ES-I3 (cell line): ENCODE data around the gene ATP5F1B.

Experiments used
- H3K36me3 ChIP-seq: 2 replicates; pipeline ENCODE4 v1.6.1; 2013; ENCODE audit warnings: mild to moderate bottlenecking, low read length, control low read depth, moderate library complexity; ENCODE audit not compliant: insufficient read depth
- H3K4me1 ChIP-seq: 2 replicates; pipeline ENCODE4 v1.6.1; 2013; ENCODE audit warnings: mild to moderate bottlenecking, control low read depth, low read length; ENCODE audit not compliant: insufficient read depth
- H3K9ac ChIP-seq: 2 replicates; pipeline ENCODE4 v1.6.1; 2013; ENCODE audit warnings: low read depth, mild to moderate bottlenecking, low read length, moderate library complexity
- H3K9me3 ChIP-seq: 2 replicates; pipeline ENCODE4 v1.6.1; 2013; ENCODE audit warnings: mild to moderate bottlenecking, low read length, moderate library complexity; ENCODE audit not compliant: control insufficient read depth, insufficient read depth

The ATP5F1B gene

DNA sequence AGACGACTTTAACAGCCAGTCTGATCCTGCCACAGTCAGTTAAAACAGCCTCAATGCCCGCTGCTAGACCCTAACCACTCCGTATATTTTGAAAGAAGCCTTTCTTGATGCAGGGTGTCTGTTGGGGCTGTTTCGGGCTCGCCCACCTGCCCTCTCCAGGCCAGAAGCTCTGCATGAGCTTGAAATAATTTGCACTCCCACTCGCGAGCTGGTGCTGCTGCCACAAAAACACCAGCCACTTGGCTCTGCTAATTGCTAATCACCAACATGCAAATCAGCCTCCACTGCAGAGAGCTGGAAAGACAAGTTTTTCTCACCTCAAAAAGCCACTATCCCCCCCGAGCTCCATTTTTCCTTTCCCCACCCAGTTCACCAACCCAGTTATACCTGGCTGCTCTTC lies 31.2 kb downstream of the ATP5F1B start:
- Histone ChIP-seq H3K9me3 (no peaks in the 10 kb centered on the region), H3K9ac (no peak overlapping the region), H3K36me3 (peaks cover 42% of the 10 kb centered on the region), H3K4me1 (no peaks in the 10 kb centered on the region)

DNA sequence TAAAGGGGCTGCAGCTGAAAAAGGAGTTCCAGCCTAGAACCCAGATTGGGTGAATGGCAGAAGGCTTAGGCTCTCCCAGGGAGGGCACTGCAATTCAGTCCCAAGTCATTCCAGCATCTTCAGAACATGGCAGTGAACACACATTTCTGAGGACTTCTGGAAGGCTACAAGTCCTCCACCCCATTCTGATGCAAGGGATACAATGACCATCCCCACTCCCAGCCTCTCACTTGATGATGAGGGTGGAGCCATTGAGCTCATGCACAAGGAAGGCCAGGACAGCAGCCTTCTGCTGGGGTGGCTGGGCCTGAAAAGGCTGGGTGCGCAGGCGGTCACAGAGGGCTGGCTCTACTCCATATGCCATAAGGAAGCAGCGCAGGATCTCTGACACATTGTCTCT lies 41.4 kb downstream of the ATP5F1B start:
- Histone ChIP-seq H3K9ac (no peak overlapping the region), H3K36me3 (peaks cover 40% of the 10 kb centered on the region), H3K4me1 (no peaks in the 10 kb centered on the region), H3K9me3 (no peaks in the 10 kb centered on the region)

DNA sequence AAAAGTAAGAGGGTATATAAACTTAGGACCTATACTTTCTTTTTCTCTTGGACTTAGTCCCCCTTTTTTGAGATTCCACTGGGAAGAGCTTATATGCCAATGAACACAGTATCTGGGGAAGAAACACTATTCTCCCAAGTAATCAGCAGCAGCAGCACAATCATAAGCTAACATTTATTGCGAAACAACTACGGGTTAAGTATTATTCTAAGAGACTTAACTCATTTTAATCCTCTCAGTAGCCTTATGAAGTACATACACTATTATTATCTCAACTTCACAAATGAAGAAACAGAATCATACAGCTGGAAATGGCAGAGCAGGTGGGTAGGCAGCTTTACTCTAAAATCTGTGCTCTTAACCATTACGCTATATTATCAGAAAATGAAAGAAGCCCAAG lies 43.5 kb downstream of the ATP5F1B start:
- no peak overlapping the region for H3K9ac ChIP-seq
- H3K36me3 ChIP-seq, result peaks cover 39% of the 10 kb centered on the region
- peaks cover 2% of the 10 kb centered on the region for H3K4me1 ChIP-seq
- no peaks in the 10 kb centered on the region for H3K9me3 ChIP-seq

DNA sequence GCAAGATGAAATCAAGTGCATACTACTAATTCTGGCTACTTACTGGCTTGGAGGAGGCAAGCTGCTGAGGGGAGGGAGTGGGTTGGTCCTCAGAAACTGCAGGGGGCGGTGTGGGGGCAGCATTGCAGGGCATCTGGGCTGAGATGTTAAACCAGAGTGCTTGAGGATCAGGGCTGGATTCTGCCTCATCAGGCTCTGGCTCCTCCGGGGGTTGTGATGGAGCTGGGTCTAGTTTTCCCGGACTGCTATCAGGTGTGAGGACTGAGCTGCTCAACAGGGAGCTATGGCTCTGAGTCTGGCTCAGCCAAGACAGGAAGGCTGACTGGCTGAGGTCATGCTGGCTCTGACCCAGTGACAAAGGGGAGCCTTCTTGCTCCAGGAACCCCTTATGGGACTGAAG lies 44.3 kb downstream of the ATP5F1B start:
- no peaks in the 10 kb centered on the region for H3K9me3 ChIP-seq
- H3K9ac ChIP-seq, result no peak overlapping the region

DNA sequence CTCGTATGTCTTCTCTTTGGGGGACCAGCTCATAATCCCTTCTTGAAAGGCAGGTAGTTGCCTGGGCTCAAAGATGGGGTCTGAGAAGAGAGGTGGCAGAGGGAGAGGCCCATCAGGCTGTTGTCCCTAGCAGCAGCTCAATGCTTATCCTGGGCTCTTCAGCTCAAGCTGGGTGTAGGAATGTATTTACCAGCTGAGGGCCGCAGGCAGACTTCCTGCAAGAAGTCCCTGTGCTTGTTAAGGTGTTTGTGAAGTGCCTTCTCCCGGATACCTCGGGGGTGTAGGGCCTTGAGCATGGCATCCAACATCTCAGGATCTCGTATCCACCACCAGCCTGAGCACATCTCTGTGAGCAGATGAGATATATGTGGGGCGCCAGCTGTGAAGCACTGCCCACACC lies 45.0 kb downstream of the ATP5F1B start:
- Histone ChIP-seq H3K9ac (no peak overlapping the region), H3K9me3 (no peaks in the 10 kb centered on the region), H3K4me1 (peaks cover 10% of the 10 kb centered on the region), H3K36me3 (peaks cover 39% of the 10 kb centered on the region)

More for the DNA sequence above, 44.3 kb downstream of the ATP5F1B start:
- Histone ChIP-seq H3K36me3 (peaks cover 39% of the 10 kb centered on the region), H3K4me1 (peaks cover 9% of the 10 kb centered on the region)

DNA sequence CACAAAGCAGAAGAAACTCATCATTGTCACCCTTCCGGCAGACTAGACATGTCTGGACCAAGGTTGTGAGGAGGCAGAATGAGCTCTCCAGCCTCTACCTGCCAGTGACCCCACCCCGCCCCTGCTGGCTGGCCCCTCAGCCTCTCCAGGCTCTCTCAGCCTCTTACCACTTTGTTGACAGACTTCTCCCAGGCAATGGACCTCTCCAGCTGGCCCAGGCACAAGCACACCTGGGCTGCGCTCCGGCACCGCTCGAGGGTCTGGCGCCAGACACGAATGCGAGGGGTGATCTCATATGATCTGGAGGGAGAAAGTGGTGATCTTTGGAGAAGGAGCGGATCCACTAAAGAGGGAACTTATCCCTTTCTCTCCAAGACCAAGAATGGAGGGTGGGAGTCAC lies 46.0 kb downstream of the ATP5F1B start:
- peaks cover 39% of the 10 kb centered on the region for H3K36me3 ChIP-seq

DNA sequence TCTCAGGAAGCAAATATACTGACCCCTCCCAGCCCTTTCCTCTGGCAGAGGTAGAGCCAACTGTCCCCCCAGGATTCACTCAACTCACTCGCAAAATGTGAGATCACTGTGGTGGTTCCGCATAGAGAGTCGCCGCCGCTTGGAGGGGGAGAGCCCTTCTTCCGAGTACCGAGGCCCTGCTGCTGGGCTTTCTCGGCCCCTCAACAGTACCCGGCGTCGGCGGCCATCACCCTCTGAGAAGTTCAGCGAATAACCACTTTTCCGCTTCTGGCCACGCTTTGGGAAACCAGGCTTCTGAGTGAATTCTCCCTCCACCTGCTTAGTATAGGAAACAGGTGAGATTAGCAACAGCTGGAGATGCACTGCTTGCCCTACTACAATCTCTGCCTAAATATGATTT lies 46.7 kb downstream of the ATP5F1B start:
- no peaks in the 10 kb centered on the region for H3K9me3 ChIP-seq
- peaks cover 33% of the 10 kb centered on the region for H3K36me3 ChIP-seq
- H3K9ac ChIP-seq, result no peak overlapping the region
- peaks cover 15% of the 10 kb centered on the region for H3K4me1 ChIP-seq

More for the DNA sequence above, 46.0 kb downstream of the ATP5F1B start:
- no peaks in the 10 kb centered on the region for H3K9me3 ChIP-seq
- H3K4me1 ChIP-seq, result peaks cover 10% of the 10 kb centered on the region
- no peak overlapping the region for H3K9ac ChIP-seq

DNA sequence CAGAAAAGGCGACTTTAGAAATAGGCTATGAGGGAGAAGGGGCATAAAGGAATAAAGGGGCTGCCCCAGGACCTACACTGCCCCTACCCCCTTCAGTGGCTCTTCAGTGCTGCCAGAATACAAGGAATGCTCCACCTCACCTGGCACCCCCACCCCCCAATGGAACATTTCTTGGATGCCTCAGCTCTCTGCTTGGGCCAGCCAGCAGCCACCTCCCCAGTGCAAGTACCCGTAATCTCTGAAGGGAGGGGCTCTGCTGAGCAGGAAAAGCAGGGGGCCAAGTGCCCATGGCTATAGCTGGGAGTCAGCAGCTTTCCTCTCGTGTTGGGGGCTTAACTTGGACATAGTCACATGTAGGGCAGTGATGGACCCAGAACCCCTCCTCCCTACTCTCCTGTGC lies 49.0 kb downstream of the ATP5F1B start:
- Histone ChIP-seq H3K9ac (no peak overlapping the region; the same call in 1 of the 2 replicates), H3K4me1 (peaks cover 18% of the 10 kb centered on the region), H3K36me3 (peaks cover 18% of the 10 kb centered on the region), H3K9me3 (no peaks in the 10 kb centered on the region)

DNA sequence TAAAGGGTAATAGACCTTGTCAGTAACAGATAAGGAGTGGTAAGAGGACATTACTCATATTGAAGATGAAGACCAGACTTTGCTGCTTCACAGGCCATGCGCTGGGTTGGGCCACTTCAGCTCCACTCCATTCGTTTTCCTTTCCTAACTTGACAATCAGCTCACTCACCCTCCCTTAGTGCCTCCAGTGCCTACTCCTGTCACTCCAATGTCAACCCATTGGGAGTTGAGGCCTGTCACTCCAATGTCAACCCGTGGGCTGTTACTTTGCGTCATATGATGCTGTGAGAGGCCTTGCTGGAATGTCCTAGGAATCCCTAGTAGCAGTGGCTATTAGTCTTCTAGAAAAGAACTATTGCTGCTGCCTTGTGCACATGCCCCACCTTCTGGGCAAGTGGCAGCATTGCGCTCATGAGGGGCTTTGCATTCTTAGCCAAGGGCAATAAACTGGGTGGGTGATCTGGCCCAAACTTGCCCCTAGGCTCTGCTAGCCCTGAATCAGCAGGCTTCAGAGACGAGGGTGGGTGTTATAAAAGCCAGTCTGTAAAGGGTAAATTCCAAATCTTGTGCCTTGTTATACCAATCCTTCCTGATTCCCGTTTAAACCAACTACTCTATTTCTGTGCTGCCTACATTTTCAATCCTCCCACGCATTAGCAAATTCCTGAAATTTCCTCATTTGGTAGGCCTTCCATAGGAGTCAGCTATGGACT lies 51.7 kb downstream of the ATP5F1B start:
- Histone ChIP-seq H3K9ac (no peak overlapping the region), H3K9me3 (no peaks in the 10 kb centered on the region), H3K36me3 (peaks cover 7% of the 10 kb centered on the region), H3K4me1 (peaks cover 18% of the 10 kb centered on the region)

DNA sequence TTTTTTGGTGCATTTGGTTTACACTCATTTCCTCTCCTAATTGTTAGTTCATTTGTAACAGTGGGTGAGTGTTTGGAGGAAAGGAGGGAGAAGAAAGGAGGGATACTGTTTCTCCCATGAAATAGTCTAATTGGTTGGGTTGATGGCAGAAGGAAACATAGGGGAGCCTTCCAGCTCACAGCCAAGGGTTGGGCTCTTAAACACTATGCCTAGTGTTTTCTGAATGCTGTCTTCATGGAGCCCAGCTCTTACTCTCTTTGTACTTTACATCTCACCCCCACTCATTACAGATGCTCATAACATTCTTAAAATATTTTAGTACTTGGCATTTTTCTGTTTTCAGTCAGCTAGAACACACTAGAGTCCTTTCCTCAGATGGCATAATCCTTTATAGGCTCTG lies 53.8 kb downstream of the ATP5F1B start:
- H3K36me3 ChIP-seq, result peaks cover 20% of the 10 kb centered on the region
- H3K9me3 ChIP-seq, result no peaks in the 10 kb centered on the region
- H3K9ac ChIP-seq, result no peak overlapping the region
- H3K4me1 ChIP-seq, result peaks cover 20% of the 10 kb centered on the region

DNA sequence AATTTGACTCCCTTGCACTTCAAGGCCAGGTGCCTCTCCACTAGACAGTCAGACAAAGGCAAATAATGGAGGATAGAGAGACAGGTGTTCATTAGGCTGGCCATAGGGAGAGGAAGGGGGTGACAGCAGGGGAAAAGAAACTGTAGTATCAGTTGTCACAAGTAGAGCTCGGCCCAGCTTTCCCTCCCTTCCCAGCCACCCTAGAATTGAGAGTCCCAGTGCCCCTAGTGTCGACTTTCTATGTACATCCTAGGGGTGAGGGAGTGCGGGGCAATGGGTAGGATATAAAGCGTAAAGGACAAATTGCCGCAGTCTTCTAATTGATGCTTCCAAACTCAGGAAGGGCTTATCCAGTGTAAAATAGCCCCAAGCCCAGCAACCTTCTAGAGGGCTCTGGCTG lies 54.7 kb downstream of the ATP5F1B start:
- Histone ChIP-seq H3K9me3 (no peaks in the 10 kb centered on the region), H3K4me1 (peaks cover 14% of the 10 kb centered on the region), H3K9ac (no peak overlapping the region), H3K36me3 (peaks cover 20% of the 10 kb centered on the region)

DNA sequence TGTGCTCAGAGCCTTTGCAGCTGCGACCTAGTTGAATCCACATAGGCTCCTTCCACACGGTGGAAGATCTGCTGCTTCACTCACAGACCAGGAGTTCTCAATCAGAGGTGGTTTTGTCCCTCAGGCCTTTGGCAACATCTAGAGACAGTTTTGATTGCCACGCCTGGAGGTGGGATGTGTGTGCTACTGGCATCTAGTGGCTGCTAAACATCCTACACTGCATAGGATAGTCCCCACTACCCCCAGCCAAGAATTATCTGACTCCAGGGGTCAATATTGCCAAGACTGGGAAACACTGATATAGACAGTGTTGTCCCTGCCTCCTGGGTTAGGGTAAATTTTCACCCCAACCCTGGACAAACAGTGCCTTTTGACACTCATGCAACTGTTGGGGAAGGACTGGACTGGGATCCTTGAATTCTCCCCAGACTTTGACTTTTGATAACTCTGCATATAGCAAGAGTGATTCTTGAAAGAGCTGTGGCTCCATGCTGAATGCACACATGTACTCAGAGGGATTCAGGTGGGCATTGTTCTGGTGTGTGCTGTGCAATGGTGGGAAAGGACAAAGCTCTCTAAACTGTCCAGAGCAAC lies 55.5 kb downstream of the ATP5F1B start:
- Histone ChIP-seq H3K36me3 (peaks cover 20% of the 10 kb centered on the region), H3K4me1 (peaks cover 14% of the 10 kb centered on the region), H3K9ac (no peak overlapping the region)

DNA sequence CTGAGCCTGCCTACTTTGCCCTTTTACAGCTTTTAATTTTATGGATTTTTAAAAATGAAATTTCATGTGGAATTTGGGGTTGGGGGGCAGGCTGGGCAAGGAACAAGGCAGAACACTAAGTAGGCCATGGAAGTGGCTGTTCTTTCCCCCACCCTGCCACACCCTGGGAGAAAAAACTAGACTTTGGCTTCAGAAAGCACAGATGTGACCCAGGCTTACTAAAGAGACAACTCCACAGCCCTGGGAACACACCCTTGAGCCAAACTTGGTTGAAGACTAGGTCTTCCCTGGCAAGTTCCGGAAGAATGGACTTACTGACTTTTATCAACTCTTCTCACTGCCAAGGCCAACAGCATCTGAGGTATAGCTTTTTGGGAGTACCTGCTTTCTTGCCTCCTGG lies 56.0 kb downstream of the ATP5F1B start:
- no peaks in the 10 kb centered on the region for H3K9me3 ChIP-seq
- H3K36me3 ChIP-seq, result peaks cover 20% of the 10 kb centered on the region
- peaks cover 14% of the 10 kb centered on the region for H3K4me1 ChIP-seq
- H3K9ac ChIP-seq, result no peak overlapping the region

More for the DNA sequence above, 55.5 kb downstream of the ATP5F1B start:
- H3K9me3 ChIP-seq, result no peaks in the 10 kb centered on the region
